K562 (cell line): ENCODE data around the gene LRTM1. TPM values are rescaled to one million over a fixed set of nuclear protein-coding genes. Genes with fewer than 3 reads are reported as not detected.

Experiments used
- ATAC-seq: fragments of 200-7000 bp; cut with Tn5 transposase; 3 replicates; pipeline ENCODE4 v1.9.1; 2020; ENCODE audit warnings: moderate library complexity
- BruUV-seq: library from RNA; stranded (reverse); fragments of 400-500 nt; replicated peaks from 2 replicates; lab custom pipeline; 2021; lab: Mats Ljungman, UMichigan
- CTCF ChIA-PET: fragments of 300-600 bp; formaldehyde crosslinking; extraction: SDS; loops from one replicate; lab custom pipeline; 2021; ENCODE audit warnings: low intra/inter-chr PET ratio; lab: Yijun Ruan, JAX
- POLR2A ChIA-PET: fragments of 300-600, 350-650 bp; sonication (Branson Sonifier 250); formaldehyde crosslinking; extraction: SDS; loops from one replicate; lab custom pipeline; 2021; ENCODE audit warnings: antibody characterized with exemption, inconsistent platforms; lab: Yijun Ruan, JAX
- DNase-seq, 4 experiments: peaks; one replicate each; pipeline versions ENCODE4 v3.0.0 to v3.0.0-alpha.2; 2011 to 2018; ENCODE audit warnings: low spot score in 3 of 4, mixed read lengths in 3 of 4; ENCODE audit errors: extremely low read depth in 1 of 4
- FAIRE-seq: peaks from 2 replicates; lab custom pipeline; 2011; peaks lifted over from hg19 to GRCh38; lab: Jason Lieb, UNC
- H2AFZ ChIP-seq: 2 replicates; pipeline ENCODE4 v1.6.0; 2011; ENCODE audit warnings: low read depth, low read length, control low read depth, inconsistent platforms
- H3K27ac ChIP-seq: fragments of 200-600 bp; 3 replicates; pipeline ENCODE4 v1.8.0; 2011; ENCODE audit warnings: low read depth, mild to moderate bottlenecking, control low read depth, inconsistent platforms, low read length, moderate library complexity, mixed read lengths; ENCODE audit errors: extremely low read depth
- H3K27me3 ChIP-seq, 2 experiments: fragments of 300-600 bp in 1 of 2; 2 replicates in 1 of 2; 3 replicates in 1 of 2; pipeline versions ENCODE4 v1.6.0 to v1.8.0; 2011; ENCODE audit warnings: inconsistent platforms in 2 of 2, low read length in 2 of 2, mild to moderate bottlenecking in 1 of 2, mixed read lengths in 1 of 2, moderate library complexity in 1 of 2; ENCODE audit not compliant: control insufficient read depth in 2 of 2, insufficient read depth in 2 of 2
- H3K36me3 ChIP-seq: fragments of 300-600 bp; 3 replicates; pipeline ENCODE4 v1.8.0; 2011; ENCODE audit warnings: mild to moderate bottlenecking, low read length, inconsistent platforms; ENCODE audit not compliant: control insufficient read depth, insufficient read depth
- H3K4me1 ChIP-seq, 2 experiments: fragments of 200-600 bp in 1 of 2; replicated peaks in 1 of 2; 2 replicates in 1 of 2; 3 replicates in 1 of 2; pipeline versions ENCODE4 v1.5.1 to v1.8.0; 2011; ENCODE audit warnings: inconsistent platforms in 2 of 2, low read length in 2 of 2, mild to moderate bottlenecking in 1 of 2, mixed read lengths in 1 of 2, moderate library complexity in 1 of 2; ENCODE audit not compliant: control insufficient read depth in 2 of 2, insufficient read depth in 2 of 2
- H3K4me2 ChIP-seq: 2 replicates; pipeline ENCODE4 v1.6.1; 2011; ENCODE audit warnings: low read length, control low read depth, inconsistent platforms, mixed read lengths; ENCODE audit not compliant: insufficient read depth
- H3K4me3 ChIP-seq: fragments of 200-600 bp; sonication (generic), shearing (Covaris generic); 2 replicates; pipeline ENCODE4 v1.5.1; 2016; ENCODE audit warnings: control low read depth, inconsistent platforms
- H3K79me2 ChIP-seq: fragments of 200-600 bp; 3 replicates; pipeline ENCODE4 v1.8.0; 2011; ENCODE audit warnings: low read length, inconsistent platforms; ENCODE audit not compliant: control insufficient read depth, insufficient read depth
- H3K9ac ChIP-seq, 2 experiments: 2 replicates each; pipeline versions ENCODE4 v1.6.0 to v1.6.1; 2011; ENCODE audit warnings: low read depth in 2 of 2, low read length in 2 of 2, control low read depth in 1 of 2, inconsistent platforms in 1 of 2, mild to moderate bottlenecking in 1 of 2, mixed read lengths in 1 of 2; ENCODE audit not compliant: insufficient read depth in 1 of 2
- H3K9me1 ChIP-seq: one replicate; pipeline ENCODE4 v1.6.0; 2011; ENCODE audit warnings: inconsistent platforms, mild to moderate bottlenecking, low read length, moderate library complexity; ENCODE audit not compliant: control insufficient read depth, insufficient read depth
- H3K9me3 ChIP-seq: replicated peaks from 2 replicates; pipeline ENCODE4 v1.5.1; 2011; ENCODE audit warnings: low read depth, low read length, inconsistent platforms; ENCODE audit not compliant: control insufficient read depth, insufficient read depth
- H4K20me1 ChIP-seq: replicated peaks from 2 replicates; pipeline ENCODE4 v1.6.1; 2011; ENCODE audit warnings: low read length, inconsistent platforms, mixed read lengths; ENCODE audit not compliant: control insufficient read depth, insufficient read depth
- NCOA2 ChIP-seq, 2 experiments: fragments of 450-650 bp; IDR thresholded peaks; 2 replicates each; pipeline ENCODE4 v1.6.1; 2018; ENCODE audit warnings: mild to moderate bottlenecking in 2 of 2, moderate library complexity in 1 of 2; ENCODE audit not compliant: partially characterized antibody in 2 of 2
- NRF1 ChIP-seq, 2 experiments: fragments of 450-650 bp; IDR thresholded peaks in 1 of 2; conservative IDR thresholded peaks in 1 of 2; 2 replicates each; pipeline ENCODE4 v1.6.1; 2014; ENCODE audit warnings: mild to moderate bottlenecking in 2 of 2
- PHB ChIP-seq: fragments of 250-450 bp; sonication (Bioruptor Pico); IDR thresholded peaks from 2 replicates; pipeline ENCODE4 v1.5.0; 2021
- PHF8 ChIP-seq: fragments of 200-600 bp; sonication (generic); IDR thresholded peaks from 2 replicates; pipeline ENCODE4 v1.6.1; 2012; ENCODE audit warnings: mixed run types, mild to moderate bottlenecking, inconsistent platforms, low read length, moderate library complexity, borderline replicate concordance
- WGBS: fragments of 100-300 bp; shearing (Covaris generic); methylation state at CpG from one replicate; pipeline ENCODE4 v1.1.6; 2016; ENCODE audit warnings: low coverage, mixed read lengths; ENCODE audit not compliant: insufficient coverage; ENCODE audit errors: missing lambda C conversion rate; 5-methylcytosine and 5-hydroxymethylcytosine counted together
- in situ Hi-C: fragments of 300-500 bp; cut with MboI; formaldehyde crosslinking; loops from 4 replicates; pipeline ENCODE4 v1.15.0; 2018; ENCODE audit warnings: inconsistent platforms, mixed read lengths
- intact Hi-C: fragments of 100-400 bp; cut with micrococcal nuclease; formaldehyde crosslinking; loops from 2 replicates; pipeline ENCODE4 v1.14.2; 2022
- polyA plus RNA-seq, 8 experiments: library from polyadenylated mRNA; depleted of rRNA in 4 of 8; stranded (reverse) in 5 of 8; unstranded in 3 of 8; fragments of >200 nt; fragmentation: Nextera tagmentation in 2 of 8; fragmentation: Illumina TruSeq in 1 of 8; extraction: Ambion mirVana in 2 of 8; extraction: Trizol in 1 of 8; gene quantifications; 2 replicates each; pipeline versions ENCODE4 v1.2.1 to v1.2.3, GENCODE V29; 2011 to 2014; ENCODE audit warnings: inconsistent platforms in 1 of 8, missing spikeins in 1 of 8
- total RNA-seq, 7 experiments: library from RNA; depleted of rRNA in 6 of 7; stranded (reverse); fragments of >200 nt in 6 of 7; fragmentation: Illumina TruSeq in 2 of 7; extraction: Trizol in 2 of 7; gene quantifications; 2 replicates each; pipeline versions ENCODE4 v1.2.1 to v1.2.3, GENCODE V29; 2011 to 2021; ENCODE audit warnings: low replicate concordance in 1 of 7
- TF ChIP-seq, protein P1 (sequence below): fragments of 450-650 bp; IDR thresholded peaks from 2 replicates; pipeline ENCODE4 v1.6.1; 2017; ENCODE audit warnings: antibody characterized with exemption
- TF ChIP-seq, protein P2 (sequence below): fragments of 450-650 bp; IDR thresholded peaks from 2 replicates; pipeline ENCODE4 v1.6.1; 2016; ENCODE audit warnings: missing biosample characterization, missing genetic modification characterization

Gene LRTM1
- total and polyA plus RNA-seq, 9 of the 15 experiments (the other 6 are each of a cell fraction or from before 2014, with no cell fraction given) = not detected

DNA sequence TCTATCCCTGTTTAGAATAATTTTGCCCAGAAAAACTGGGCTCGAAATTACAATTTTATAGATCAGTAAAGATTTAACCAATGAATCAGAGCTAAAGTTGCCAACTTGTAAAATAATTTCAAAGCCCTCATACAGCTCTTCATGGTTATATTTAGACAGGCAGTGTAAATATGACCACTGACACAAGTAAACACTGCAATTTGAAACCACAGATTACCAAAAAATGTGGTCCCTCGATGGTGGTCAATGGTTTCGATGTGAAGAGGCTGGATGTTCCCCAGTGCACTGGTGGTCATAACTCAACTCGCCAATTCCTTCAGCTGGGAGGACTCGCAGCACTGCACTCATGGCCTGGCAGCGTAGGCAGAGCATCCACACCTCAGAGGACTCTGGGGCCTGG, 28.6 kb downstream of the LRTM1 start (continued):
- TF ChIP-seq, protein P1, sequence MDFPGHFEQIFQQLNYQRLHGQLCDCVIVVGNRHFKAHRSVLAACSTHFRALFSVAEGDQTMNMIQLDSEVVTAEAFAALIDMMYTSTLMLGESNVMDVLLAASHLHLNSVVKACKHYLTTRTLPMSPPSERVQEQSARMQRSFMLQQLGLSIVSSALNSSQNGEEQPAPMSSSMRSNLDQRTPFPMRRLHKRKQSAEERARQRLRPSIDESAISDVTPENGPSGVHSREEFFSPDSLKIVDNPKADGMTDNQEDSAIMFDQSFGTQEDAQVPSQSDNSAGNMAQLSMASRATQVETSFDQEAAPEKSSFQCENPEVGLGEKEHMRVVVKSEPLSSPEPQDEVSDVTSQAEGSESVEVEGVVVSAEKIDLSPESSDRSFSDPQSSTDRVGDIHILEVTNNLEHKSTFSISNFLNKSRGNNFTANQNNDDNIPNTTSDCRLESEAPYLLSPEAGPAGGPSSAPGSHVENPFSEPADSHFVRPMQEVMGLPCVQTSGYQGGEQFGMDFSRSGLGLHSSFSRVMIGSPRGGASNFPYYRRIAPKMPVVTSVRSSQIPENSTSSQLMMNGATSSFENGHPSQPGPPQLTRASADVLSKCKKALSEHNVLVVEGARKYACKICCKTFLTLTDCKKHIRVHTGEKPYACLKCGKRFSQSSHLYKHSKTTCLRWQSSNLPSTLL = no peak
- no peak for TF ChIP-seq PHB (CRISPR knock-in tag)
- TF ChIP-seq, protein P2, sequence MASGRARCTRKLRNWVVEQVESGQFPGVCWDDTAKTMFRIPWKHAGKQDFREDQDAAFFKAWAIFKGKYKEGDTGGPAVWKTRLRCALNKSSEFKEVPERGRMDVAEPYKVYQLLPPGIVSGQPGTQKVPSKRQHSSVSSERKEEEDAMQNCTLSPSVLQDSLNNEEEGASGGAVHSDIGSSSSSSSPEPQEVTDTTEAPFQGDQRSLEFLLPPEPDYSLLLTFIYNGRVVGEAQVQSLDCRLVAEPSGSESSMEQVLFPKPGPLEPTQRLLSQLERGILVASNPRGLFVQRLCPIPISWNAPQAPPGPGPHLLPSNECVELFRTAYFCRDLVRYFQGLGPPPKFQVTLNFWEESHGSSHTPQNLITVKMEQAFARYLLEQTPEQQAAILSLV (tag) = no peak
- TF ChIP-seq NRF1 (conservative IDR thresholded peaks at IDR 0.05 in 1 of 2, IDR thresholded peaks at IDR 0.05 in 1 of 2) = no peak
- no peak for TF ChIP-seq NCOA2 (IDR thresholded peaks at IDR 0.05; ENCODE audit: partially characterized antibody in 2 of 2)

DNA sequence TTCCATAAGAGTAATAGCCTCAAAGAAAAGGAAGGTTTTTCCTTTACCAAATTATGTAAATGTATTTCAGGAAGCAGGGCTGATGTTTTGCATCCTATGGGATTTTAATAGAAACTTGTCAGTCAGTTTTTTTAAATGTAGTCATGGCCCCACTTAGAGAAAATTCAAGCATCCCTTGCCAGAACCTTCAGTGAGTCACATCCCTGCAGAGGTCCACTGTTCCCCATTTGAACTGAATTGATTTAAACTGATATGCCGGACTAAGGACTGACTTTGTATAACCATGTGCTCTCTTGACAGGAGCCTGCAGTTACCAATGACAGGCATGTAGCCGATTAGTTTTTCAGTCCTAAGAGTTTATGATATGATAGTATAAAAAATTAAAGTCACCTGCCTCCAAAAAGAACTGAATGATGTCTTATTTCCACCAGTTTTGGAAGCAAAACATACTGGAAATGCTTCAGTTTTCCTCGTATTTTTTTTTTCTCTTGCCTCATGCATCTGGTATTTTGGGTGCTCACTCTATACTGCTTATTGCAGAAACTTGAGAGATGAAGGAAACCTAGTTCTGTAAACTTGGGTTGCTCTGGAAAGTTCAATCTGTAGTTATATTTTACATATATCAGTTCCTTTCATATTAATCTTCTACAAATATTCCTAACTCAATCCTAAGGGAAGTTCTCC, 30.7 kb downstream of the LRTM1 start:
- ATAC-seq (no peak), DNase-seq (no peak), FAIRE-seq (no peak)
- Histone ChIP-seq H3K9me1 (no peaks in the 10 kb centered on the region), H3K36me3 (no peaks in the 10 kb centered on the region), H2AFZ (no peak overlapping the region), H3K9me3 (no peaks in the 10 kb centered on the region), H3K27ac (no peak overlapping the region), H3K9ac (no peak overlapping the region), H4K20me1 (no peaks in the 10 kb centered on the region), H3K79me2 (no peaks in the 10 kb centered on the region), H3K4me1 (no peaks in the 10 kb centered on the region), H3K4me3 (no peak overlapping the region), H3K27me3 (no peaks in the 10 kb centered on the region), H3K4me2 (no peak overlapping the region)
- TF ChIP-seq PHF8 = no peak
- ChIA-PET CTCF (no interaction called here), POLR2A (no interaction called here)
- BruUV-seq = no TSS peak
- intact Hi-C loops = no loop called here
- WGBS = 0% methylated on average over 2 of the region's 3 CpGs
- in situ Hi-C loops = no loop called here
